GM18498 (cell line): ENCODE results near the gene DRGX.

Experiments
- ATAC-seq: cut with Tn5 transposase; IDR thresholded peaks from one replicate; pipeline ENCODE4 v1.9.1; 2021; ENCODE audit warnings: mild to moderate bottlenecking, moderate library complexity; ENCODE audit not compliant: unreplicated experiment

The DRGX gene

DNA sequence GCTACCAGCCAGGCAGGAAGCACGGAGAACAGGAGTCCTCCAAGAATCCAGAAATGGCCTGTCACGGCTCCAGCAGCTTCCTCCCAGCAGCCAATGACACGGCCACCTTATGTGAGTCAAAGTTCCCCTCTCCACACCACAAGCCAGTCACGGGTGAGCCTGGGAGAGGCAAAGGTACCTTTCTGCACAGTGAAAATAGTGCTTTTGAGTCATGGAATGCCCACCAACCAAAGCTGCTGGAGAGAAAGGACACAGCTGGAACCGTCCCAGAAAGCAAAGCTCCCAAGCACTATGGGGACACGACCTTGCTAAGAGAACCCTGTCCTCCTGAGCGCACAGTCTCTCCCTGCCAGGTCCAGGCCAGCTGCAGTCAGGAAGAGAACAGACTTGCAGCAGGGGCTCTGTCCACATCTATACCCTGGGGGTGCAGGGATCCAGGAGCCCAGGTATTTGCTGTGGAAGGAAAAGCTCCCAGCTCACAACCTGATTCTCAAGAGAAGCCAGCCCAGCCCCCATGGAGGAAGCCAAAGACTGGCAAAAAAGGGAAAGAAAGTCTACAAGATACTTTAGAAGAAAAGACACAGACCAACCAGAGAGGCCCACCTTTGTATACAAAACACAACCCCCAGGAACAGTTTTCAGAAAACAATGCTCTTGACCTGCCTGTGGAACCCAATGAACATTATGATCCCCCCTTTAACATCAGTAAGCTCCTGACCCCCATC, 72.6 kb downstream of the DRGX start:
- no peak for ATAC-seq

DNA sequence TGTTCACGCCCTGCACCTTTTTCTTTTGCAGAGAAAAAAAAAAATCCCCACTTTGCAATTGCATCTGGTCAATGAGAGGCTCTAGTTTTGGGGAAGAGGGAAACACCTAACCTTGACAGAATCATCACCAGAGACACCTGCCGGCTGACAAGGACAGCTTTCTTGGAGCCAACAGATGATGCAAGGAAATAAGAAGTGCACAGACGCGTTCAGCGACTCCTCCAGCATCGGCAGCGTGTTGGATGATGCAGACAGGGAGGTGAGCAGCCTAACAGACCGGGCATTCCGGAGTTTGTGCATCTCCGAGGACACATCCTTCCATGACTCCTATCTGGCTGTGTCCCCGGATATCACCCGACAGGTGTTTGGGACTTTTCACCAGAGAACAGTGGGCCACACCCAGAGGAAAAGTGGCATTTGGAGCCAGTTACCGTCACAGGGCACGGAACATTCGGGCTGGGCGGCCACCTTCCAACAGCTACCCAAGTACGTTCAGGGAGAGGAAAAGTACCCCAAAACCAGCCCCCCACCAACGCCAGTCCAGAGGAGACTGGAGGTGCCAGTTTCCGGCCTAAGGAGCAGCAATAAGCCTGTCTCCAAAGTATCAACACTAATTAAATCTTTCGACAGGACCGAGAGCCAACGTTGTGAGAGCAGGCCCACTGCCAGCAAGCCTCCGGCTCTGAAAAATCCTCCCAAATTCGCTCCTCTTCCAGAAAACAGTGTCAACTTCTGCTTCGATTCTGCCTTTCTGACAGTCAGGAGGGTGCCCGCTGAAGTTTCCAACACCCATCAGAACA, 73.3 kb downstream of the DRGX start:
- ATAC-seq = no peak

GRCh38 chr10:49321021-49321420, 74.9 kb downstream of the DRGX start:
- ATAC-seq = no peak

DNA sequence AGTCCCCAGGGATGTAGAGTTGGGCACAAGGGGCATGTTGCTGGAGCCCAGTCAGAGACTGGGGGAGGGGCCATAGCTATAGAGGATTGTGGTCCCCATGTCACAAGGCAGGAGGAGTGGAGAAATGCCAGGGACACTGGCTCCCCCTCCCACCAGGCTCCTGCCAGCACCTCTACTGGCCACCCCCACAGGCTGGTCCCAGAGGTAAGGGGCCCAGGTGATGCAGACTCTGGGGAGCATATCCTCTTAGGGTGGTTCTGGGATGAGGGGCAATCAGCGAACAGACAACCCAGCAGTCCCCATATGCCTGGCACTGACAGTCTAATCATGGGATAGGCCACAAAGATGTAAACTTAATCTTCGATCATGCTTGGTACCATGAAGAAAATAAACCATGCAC, 75.7 kb downstream of the DRGX start:
- no peak for ATAC-seq

DNA sequence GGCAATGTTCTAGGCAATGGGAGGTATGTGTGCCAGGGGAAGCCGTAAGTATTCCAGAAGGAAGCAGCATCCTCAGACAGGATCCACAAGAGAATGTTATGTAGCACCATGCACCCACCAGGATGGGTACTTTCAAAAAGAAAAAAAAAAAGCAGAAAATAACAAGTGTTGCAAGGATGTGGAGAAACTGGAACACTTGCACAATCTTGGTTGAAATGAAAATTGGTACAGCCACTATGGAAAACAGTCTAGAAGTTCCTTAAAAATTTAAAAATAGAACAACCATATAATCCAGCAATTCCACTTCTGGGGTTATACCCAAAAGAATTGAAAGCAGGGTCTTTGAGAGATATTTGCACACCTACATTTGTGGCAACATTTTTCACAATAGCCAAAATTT, 76.7 kb downstream of the DRGX start:
- no peak for ATAC-seq

DNA sequence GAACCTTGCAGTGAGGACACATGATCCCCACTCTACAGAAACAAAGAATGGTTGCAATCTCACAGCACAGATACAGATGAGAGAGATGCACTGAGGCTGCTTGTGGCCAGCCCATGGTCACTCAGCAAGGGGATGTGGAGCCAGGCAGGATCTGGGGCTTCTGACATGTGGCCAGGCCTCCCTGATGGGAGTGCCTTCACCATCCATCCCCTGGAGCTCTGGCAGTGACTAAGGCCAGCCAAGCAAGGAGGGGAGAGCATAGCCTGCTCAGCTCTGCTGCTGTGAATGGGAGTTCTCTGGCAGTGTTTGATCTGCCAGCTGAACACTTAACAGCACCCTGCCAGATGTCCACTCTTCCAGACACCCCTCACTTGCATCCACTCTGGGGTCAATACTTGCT, 77.1 kb downstream of the DRGX start:
- ATAC-seq = no peak

- no peak for ATAC-seq
Observed at GRCh38 chr10:49318028-49318427, 77.9 kb downstream of the DRGX start.

DNA sequence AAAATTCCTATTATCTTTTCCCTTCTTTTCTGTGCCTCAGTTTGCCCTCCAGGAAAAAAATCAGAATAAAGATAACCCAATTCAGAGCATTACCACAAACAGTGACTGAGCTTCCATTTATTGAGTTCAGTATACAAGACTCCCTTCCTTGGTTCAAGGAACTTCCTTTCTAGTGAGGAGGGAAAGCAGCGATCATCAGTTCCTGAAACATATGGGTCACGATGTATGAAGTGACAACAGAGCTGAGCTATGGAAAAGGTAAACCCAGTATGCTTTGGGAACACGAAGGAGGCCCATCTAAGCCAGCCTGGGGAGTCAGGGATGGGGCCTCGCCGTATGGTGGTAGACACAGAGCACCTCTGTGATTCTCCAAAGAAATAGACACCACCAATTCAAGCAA, 81.1 kb downstream of the DRGX start:
- ATAC-seq = no peak
